Measurements from ENCODE around the gene DDX31.

DDX31 gene

DNA sequence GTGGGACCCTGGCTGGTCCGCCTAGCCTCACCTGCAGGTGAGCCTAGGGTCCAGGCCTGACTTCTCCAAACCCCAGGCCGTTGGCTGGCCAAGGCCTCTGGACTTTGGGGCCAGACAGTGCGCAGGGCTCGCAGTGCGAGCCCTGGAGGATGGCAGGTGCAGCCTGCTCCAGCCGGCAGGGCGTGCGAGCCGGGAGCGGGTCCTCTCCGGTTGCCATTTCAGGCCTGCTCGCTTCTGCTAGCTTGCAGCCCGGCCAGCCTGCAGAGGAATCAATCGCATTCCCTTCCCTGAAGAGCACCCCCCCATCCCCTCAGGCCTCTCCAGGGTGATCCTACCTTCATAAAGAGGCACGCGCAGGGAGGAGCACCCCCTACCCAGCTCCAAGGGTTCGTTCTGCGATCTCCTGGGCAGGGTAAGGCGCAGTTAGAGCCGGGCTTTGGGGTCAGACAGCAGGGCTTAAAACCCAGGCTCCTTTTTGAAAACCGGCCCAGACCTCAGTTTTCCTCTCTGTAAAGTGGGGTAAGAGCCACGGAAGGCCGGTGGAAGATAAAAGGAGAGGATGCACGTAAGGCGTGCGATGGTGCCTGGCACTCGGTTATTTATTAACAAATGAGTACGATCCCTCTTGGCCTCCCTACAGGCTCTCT is 81.2 kb downstream of the DDX31 start:
- Histone ChIP-seq H3K27me3 (replicated peaks; ENCODE audit: control insufficient read depth, insufficient read depth, low read length) (peaks cover 9% of the 10 kb centered on the region), H3K36me3 (ENCODE audit: control insufficient read depth, insufficient read depth, low read length) (peaks cover 1% of the 10 kb centered on the region; the same call in 1 of the 2 replicates), H3K4me3 (replicated peaks; ENCODE audit: low read depth, low read length) (no peak overlapping the region)
- TF ChIP-seq, protein P1, sequence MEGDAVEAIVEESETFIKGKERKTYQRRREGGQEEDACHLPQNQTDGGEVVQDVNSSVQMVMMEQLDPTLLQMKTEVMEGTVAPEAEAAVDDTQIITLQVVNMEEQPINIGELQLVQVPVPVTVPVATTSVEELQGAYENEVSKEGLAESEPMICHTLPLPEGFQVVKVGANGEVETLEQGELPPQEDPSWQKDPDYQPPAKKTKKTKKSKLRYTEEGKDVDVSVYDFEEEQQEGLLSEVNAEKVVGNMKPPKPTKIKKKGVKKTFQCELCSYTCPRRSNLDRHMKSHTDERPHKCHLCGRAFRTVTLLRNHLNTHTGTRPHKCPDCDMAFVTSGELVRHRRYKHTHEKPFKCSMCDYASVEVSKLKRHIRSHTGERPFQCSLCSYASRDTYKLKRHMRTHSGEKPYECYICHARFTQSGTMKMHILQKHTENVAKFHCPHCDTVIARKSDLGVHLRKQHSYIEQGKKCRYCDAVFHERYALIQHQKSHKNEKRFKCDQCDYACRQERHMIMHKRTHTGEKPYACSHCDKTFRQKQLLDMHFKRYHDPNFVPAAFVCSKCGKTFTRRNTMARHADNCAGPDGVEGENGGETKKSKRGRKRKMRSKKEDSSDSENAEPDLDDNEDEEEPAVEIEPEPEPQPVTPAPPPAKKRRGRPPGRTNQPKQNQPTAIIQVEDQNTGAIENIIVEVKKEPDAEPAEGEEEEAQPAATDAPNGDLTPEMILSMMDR (IDR thresholded peaks at IDR 0.05; ENCODE audit: insufficient read depth, low read length, poor library complexity, severe bottlenecking): no peak
- no peak for DNase-seq (ENCODE audit: extremely low read depth, insufficient read length)

DNA sequence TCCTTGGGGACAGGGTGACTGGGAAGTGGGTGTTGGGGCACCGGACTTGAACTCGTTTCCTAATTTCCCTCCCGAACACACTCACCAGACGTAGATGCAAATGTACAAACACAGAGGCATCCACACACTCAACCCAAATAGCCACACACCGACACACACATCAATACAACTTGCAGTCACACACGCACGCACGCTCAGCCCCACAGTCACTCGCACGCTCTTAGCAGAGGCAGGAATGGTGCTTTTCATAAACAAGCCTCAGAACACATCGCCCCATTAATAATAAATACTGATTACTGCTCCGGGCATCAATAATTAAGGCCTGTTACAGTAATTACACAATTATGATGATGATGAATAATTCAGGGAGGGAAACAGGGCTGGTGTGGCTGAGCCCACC is 81.7 kb downstream of the DDX31 start:
- DNase-seq (ENCODE audit: extremely low read depth, insufficient read length): no peak
- no peak overlapping the region for H3K4me3 ChIP-seq (replicated peaks; ENCODE audit: low read depth, low read length)
- no peaks in the 10 kb centered on the region for H3K36me3 ChIP-seq (ENCODE audit: control insufficient read depth, insufficient read depth, low read length)
- TF ChIP-seq, protein P1 (IDR thresholded peaks at IDR 0.05; ENCODE audit: insufficient read depth, low read length, poor library complexity, severe bottlenecking): no peak
- H3K27me3 ChIP-seq (replicated peaks; ENCODE audit: control insufficient read depth, insufficient read depth, low read length): peaks cover 11% of the 10 kb centered on the region

DNA sequence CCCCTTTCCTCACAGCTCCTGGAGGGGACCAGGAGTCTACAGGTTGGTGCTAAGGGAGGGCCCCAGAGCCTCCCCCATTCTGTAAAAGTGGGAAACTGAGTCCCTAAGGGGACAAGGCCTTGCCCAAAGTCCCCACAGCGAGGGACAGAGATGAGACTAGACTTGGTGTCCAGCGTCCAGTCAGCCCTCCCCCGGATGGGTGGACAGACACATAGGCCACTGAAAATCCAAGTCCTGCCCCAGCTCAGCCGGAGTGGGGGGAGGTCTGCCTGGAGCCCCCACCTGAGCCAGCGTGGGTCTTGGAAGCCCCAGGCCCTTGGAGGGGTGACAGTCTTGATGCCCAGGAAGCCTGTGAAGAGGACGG is 82.2 kb downstream of the DDX31 start:
- no peak for DNase-seq (ENCODE audit: extremely low read depth, insufficient read length)
- TF ChIP-seq, protein P1 (IDR thresholded peaks at IDR 0.05; ENCODE audit: insufficient read depth, low read length, poor library complexity, severe bottlenecking): no peak
- H3K27me3 ChIP-seq (replicated peaks; ENCODE audit: control insufficient read depth, insufficient read depth, low read length): peaks cover 12% of the 10 kb centered on the region
- no peaks in the 10 kb centered on the region for H3K36me3 ChIP-seq (ENCODE audit: control insufficient read depth, insufficient read depth, low read length)
- no peak overlapping the region for H3K4me3 ChIP-seq (replicated peaks; ENCODE audit: low read depth, low read length)

DNA sequence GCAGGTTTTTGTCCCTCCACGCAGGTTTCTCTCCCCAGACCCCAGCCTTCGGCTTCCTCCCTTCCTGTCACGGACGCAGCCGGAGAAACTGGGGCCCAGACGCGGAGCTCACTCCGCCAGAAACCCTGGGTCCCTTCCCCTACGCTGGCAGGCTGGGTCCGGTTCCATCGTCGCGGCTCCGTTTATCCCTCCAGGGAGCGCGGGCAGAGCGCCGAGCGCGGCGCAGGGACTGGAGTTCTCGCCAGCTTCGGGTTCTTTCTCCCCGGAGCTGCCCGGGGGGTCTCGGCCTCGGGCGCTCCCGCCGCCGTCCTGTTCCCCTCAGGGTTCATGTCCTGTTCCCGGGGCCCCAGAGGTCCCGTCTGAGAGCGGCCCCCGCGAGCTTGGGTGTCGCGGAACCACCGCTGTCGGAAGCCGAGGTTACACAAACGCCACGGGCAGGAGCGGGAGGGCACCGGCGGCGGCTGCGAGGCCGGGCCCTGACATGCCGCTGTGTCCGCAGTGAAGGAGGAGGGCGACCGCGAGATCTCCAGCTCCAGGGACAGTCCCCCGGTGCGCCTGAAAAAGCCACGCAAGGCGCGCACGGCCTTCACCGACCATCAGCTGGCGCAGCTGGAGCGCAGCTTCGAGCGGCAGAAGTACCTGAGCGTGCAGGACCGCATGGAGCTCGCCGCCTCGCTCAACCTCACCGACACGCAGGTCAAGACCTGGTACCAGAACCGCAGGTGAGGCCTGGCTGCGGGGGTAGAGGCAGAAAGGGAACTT is 82.8 kb downstream of the DDX31 start:
- TF ChIP-seq, protein P1 (IDR thresholded peaks at IDR 0.05; ENCODE audit: insufficient read depth, low read length, poor library complexity, severe bottlenecking): no peak
- H3K36me3 ChIP-seq (ENCODE audit: control insufficient read depth, insufficient read depth, low read length): no peaks in the 10 kb centered on the region
- H3K27me3 ChIP-seq (replicated peaks; ENCODE audit: control insufficient read depth, insufficient read depth, low read length): peaks cover 12% of the 10 kb centered on the region
- no peak overlapping the region for H3K4me3 ChIP-seq (replicated peaks; ENCODE audit: low read depth, low read length)
- DNase-seq (ENCODE audit: extremely low read depth, insufficient read length): no peak

DNA sequence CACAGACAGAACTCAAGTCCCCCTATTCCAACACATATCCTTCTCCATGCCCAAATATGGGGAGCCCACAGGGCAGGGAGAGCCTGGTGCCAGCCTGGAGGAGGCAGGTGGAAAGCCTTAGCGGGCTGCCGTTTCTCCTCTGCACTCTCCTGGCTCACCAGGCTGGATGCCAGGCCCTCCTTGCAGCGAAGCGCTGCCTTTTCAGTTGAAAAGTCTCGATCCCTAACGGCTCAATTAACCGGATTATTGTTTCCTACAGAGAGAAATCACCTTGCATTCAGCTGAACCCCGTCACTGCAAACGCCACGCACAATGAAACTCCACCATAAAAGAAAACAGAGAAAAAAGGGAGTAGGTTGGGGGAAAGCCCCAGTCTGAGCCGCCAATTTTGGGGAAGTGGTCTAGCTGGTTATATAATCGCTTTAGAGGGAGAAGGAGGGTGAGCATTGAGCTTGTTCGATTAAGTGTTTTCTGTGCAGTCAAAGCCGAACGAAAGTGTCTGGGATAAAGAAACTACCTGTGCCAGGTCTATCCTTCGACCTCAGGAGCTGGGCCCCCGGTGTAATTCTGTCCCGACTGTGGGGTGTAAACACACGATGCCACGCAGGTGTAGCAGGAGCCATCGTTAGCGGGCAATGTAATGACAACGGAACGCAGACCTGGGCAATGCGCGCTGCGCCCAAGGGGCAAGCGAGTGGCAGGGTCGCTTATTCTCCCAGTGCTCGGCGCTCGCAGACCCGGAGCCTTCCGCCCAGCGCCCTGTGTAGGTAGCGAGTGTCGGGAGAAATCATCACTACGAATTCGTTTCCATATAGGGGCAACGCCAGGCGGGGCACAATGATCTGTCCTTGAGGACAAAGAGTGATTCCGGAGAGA is 83.6 kb downstream of the DDX31 start:
- Histone ChIP-seq H3K27me3 (replicated peaks; ENCODE audit: control insufficient read depth, insufficient read depth, low read length) (peaks cover 12% of the 10 kb centered on the region), H3K4me3 (replicated peaks; ENCODE audit: low read depth, low read length) (no peak overlapping the region), H3K36me3 (ENCODE audit: control insufficient read depth, insufficient read depth, low read length) (no peaks in the 10 kb centered on the region)
- no peak for DNase-seq (ENCODE audit: extremely low read depth, insufficient read length)
- TF ChIP-seq, protein P1 (IDR thresholded peaks at IDR 0.05; ENCODE audit: insufficient read depth, low read length, poor library complexity, severe bottlenecking): no peak

Measured in GM06990 (cell line).